Omental fat pad (tissue), 4 donors: ENCODE measurements around the gene SMARCB1. TPM values are rescaled to one million over a fixed set of nuclear protein-coding genes. Genes with fewer than 3 reads are reported as not detected.

Experiments
- ATAC-seq: fragments of 150-250 bp; one replicate; pipeline ENCODE4 v1.9.1; 2016; ENCODE audit warnings: mild to moderate bottlenecking, moderate library complexity; ENCODE audit not compliant: low FRiP score
- DNase-seq: peaks from one replicate; pipeline ENCODE4 v3.0.0-alpha.2; 2019; ENCODE audit warnings: low spot score
- CTCF ChIP-seq, 3 donors: fragments of 450-650 bp; IDR thresholded peaks; one replicate each; pipeline ENCODE4 v1.5.1; 2016 to 2017; ENCODE audit warnings: antibody characterized with exemption in 3 of 3, mild to moderate bottlenecking in 3 of 3, moderate library complexity in 2 of 3
- total RNA-seq, 4 donors: library from RNA; depleted of rRNA; stranded (reverse); fragments of >200 nt; gene quantifications; one replicate each; pipeline ENCODE4 v1.1.0, GENCODE V29; 2016

Gene SMARCB1
- total RNA-seq, 4 donors from 2014 or later, result 38.8 to 50.9 (median 47.6) TPM

- TF ChIP-seq CTCF (IDR thresholded peaks at IDR 0.05), result no peak
- no peak for DNase-seq
- ATAC-seq, result no peak
Observed at GRCh38 chr22:23752750-23753149, 34.0 kb upstream of the SMARCB1 start.

DNA sequence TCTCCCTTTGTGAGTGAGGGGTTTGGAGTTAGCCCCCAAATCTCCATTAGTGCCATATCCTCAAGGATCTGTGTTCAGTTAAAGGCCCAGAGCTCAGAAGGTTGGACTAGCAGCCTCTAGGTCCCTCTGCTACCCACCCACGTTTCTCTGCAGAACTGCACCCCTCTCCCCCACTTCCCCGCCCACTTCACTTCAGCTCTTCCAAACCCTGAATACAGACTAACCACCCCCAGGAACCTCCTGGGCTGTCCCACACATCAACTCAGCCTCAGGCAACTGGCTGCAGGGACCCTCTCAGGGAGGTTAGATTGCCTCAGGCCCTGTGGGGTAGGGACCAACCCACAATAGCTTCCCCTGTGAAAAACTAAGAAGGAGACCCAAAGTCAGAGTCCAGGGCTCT lies 33.4 kb upstream of the SMARCB1 start:
- TF ChIP-seq CTCF (IDR thresholded peaks at IDR 0.05), result no peak
- ATAC-seq, result no peak
- DNase-seq, result no peak

GRCh38 chr22:23754220-23754919 lies 32.4 kb upstream of the SMARCB1 start, which contains the start of gene VPREB3:
TSS of gene VPREB3 (minus strand) at chr22:23754425. CDS start at chr22:23754363, 62 bp downstream.
- no peak for TF ChIP-seq CTCF (IDR thresholded peaks at IDR 0.05)
- no peak for ATAC-seq
- DNase-seq, result no peak

- TF ChIP-seq CTCF (IDR thresholded peaks at IDR 0.05), result no peak
- DNase-seq (no peak), ATAC-seq (no peak)
Observed at GRCh38 chr22:23754980-23755636, 31.7 kb upstream of the SMARCB1 start.

DNA sequence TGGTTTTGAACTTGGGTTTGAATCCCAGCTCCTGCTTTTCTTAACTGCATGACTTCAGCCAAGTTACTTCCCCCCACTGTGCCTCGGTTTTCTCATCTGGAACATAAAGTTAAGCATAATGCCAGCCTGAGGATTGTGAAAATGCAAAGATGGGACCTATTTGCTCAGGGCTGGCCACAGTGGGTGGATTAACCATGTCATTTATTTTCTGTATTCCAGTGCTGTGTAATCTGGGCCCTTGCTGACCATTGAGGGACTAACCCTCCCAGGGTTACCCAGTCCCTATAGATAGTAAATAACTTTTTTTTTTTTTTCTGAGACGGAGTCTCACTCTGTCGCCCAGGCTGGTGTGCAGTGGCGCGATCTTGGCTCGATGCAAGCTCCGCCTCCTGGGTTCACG lies 31.1 kb upstream of the SMARCB1 start:
- no peak for TF ChIP-seq CTCF (IDR thresholded peaks at IDR 0.05)
- DNase-seq, result no peak
- no peak for ATAC-seq

- no peak for TF ChIP-seq CTCF (IDR thresholded peaks at IDR 0.05)
- ATAC-seq (no peak), DNase-seq (no peak)
Observed at GRCh38 chr22:23756891-23757290, 29.9 kb upstream of the SMARCB1 start.

GRCh38 chr22:23759566-23759965 lies 27.2 kb upstream of the SMARCB1 start:
- no peak for DNase-seq
- no peak for TF ChIP-seq CTCF (IDR thresholded peaks at IDR 0.05)
- no peak for ATAC-seq
